HL-60 (cell line): ENCODE data around the gene SH2B3.

Source experiments
- SPI1 ChIP-seq: IDR thresholded peaks from 2 replicates; pipeline ENCODE4 v1.6.1; 2012; ENCODE audit warnings: low read depth, mild to moderate bottlenecking, borderline replicate concordance
- TF ChIP-seq, protein P1 (sequence below): IDR thresholded peaks from one replicate; pipeline ENCODE4 v1.5.1; 2011; ENCODE audit warnings: low read length, control low read depth, inconsistent platforms; ENCODE audit not compliant: insufficient read depth

DNA sequence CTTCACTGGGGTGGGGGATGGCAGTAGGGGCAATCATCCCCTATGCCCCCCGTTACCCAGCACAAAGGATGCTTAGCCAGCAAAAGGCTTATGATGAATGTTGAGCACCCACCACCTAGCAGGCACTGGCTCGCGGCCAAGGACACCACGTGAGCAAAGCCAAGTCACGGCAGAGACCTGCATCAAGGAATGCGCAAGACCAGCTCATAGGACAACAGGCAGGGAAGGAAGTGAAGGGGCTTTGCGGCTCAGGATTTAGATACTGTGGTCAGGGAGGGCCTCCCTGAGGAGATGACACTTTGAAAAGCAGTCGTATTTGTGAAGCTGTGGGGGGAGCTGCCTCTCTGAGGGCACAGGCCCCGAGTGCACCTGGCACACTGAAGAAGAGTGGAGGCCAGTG, 32.8 kb downstream of the SH2B3 start:
- peak; percentile 87; the same call in 1 of the 2 replicates for TF ChIP-seq SPI1
- TF ChIP-seq, protein P1, sequence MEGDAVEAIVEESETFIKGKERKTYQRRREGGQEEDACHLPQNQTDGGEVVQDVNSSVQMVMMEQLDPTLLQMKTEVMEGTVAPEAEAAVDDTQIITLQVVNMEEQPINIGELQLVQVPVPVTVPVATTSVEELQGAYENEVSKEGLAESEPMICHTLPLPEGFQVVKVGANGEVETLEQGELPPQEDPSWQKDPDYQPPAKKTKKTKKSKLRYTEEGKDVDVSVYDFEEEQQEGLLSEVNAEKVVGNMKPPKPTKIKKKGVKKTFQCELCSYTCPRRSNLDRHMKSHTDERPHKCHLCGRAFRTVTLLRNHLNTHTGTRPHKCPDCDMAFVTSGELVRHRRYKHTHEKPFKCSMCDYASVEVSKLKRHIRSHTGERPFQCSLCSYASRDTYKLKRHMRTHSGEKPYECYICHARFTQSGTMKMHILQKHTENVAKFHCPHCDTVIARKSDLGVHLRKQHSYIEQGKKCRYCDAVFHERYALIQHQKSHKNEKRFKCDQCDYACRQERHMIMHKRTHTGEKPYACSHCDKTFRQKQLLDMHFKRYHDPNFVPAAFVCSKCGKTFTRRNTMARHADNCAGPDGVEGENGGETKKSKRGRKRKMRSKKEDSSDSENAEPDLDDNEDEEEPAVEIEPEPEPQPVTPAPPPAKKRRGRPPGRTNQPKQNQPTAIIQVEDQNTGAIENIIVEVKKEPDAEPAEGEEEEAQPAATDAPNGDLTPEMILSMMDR = no peak
